Activated gamma-delta T cell treated with anti-CD3 and anti-CD28 coated beads, Interleukin-2, amount 50 U/mL, for 16 hours (primary cell): Measurements from ENCODE around the gene EPS8L3.
"Not testable (repeated sequence)": the region's sequence is repeated elsewhere in the genome, so short reads cannot be mapped to it uniquely, and the experiment has no call there.

ENCODE experiments used
- DNase-seq: peaks from one replicate; pipeline ENCODE4 v3.0.0-alpha.2; 2020; ENCODE audit warnings: low read depth

EPS8L3 gene

DNA sequence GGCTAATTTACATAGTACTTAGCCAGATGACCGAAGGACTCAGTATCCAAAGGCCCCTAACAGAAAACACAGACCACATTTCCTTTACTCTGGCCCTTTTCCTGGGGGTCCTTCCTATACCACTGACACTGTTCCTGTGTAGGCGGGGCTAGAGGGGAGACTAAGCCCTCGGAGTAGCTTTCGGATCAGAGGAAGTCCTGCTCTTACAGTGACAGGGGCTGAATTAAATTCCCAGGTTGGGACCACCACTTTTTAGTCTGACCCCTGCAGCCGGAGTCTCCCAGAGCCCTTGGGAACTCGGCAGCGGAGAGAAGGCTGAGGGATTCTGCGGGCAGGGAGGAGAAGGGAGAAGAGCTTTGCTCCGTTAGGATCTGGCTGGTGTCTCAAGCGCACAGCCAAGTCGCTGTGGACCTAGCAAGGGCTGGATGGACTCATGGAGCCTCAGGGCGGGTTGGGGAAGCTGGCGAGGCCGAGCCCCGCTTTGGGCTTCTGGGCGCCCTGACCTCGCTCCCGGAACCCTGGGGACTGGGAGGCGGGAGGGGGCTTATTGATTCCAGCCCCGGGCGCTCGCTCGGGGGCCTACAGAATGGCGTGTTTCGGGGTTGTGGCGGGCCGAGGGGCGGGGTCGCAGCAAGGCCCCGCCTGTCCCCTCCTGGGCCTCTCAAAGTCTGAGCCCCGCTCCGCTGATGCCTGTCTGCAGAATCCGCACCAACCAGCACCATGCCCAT lies 52.0 kb downstream of the EPS8L3 start, which contains the start of gene GSTM5:
Gene GSTM5, plus strand, starts transcription at position 659 of the 728 bp plus-strand sequence. Its CDS starts 62 bp downstream, at position 721.
- not testable (repeated sequence) for DNase-seq

- not testable (repeated sequence) for DNase-seq
Observed at GRCh38 chr1:109709822-109710221, 53.9 kb downstream of the EPS8L3 start.

DNA sequence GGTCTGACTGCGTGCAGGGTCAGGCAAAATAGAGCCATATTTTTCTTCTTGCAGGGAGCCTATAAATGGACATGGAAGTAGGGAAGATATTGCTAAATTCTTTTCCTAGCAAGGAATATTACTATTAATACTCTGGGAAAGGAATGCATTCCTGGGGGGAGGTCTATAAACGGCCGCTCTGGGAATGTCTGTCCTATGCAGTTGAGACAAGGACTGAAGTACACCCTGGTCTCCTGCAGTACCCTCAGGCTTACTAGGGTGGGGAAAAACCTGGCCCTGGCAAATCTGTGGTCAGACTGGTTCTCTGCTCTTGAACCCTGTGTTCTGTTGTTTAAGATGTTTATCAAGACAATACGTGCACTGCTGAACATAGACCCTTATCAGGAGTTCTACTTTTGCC lies 54.8 kb downstream of the EPS8L3 start:
- DNase-seq: not testable (repeated sequence)

- no peak for DNase-seq
Observed at GRCh38 chr1:109705411-109705810, 58.3 kb downstream of the EPS8L3 start.

DNA sequence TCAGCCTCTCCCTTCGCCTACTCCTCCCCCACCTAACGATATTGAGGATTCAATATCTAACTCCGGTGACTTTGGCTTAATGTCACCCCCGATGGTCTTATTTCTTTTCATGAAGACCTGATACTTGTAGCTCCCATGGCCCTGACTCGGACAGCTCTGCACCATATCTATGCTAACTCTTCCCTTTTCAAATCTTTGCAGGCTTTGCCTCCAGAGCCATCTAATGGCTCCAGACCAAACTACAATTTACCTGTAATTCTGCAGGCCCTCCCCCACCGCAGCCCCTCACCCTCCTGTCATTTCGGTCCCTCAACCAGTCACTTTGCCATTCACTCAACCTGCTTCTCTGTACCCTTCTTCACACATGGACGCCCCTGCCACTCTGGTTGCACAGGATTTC lies 59.5 kb downstream of the EPS8L3 start:
- no peak for DNase-seq

- DNase-seq: not testable (repeated sequence)
Observed at GRCh38 chr1:109702940-109703339, 60.8 kb downstream of the EPS8L3 start.
